Measurements from ENCODE around the gene BRWD1.

Gene BRWD1

DNA sequence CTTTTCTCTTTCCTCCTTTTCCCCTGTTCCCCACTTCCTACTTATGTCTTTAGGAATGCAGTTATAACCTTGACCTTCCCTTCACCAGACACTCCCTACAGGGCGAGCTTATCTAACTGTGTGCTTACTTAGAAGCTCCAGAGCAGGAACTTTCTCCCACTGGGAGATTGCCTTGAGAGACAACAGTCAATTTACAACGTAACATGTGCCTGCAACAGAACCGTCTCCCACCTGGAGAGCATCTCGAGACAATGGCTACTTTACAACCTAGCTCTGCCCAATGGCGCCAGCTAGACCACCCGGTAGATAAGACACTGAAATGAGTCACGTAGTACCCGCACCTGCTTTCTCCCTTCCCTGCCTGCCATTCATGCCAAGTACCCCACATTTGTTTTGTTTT, 18.7 kb upstream of the BRWD1 start:
- peak overlapping the region; percentile 45 for H3K27ac ChIP-seq (ENCODE audit: low read depth, low read length, poor library complexity, severe bottlenecking)
- TF ChIP-seq, protein P1, sequence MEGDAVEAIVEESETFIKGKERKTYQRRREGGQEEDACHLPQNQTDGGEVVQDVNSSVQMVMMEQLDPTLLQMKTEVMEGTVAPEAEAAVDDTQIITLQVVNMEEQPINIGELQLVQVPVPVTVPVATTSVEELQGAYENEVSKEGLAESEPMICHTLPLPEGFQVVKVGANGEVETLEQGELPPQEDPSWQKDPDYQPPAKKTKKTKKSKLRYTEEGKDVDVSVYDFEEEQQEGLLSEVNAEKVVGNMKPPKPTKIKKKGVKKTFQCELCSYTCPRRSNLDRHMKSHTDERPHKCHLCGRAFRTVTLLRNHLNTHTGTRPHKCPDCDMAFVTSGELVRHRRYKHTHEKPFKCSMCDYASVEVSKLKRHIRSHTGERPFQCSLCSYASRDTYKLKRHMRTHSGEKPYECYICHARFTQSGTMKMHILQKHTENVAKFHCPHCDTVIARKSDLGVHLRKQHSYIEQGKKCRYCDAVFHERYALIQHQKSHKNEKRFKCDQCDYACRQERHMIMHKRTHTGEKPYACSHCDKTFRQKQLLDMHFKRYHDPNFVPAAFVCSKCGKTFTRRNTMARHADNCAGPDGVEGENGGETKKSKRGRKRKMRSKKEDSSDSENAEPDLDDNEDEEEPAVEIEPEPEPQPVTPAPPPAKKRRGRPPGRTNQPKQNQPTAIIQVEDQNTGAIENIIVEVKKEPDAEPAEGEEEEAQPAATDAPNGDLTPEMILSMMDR (IDR thresholded peaks at IDR 0.05; ENCODE audit: low read length), result no peak
- TF ChIP-seq EZH2 (IDR thresholded peaks at IDR 0.05; ENCODE audit: borderline replicate concordance, low read length), result no peak
- H4K20me1 ChIP-seq (ENCODE audit: insufficient read depth, low read length), result no peaks in the 10 kb centered on the region
- H3K9ac ChIP-seq (ENCODE audit: low read length), result no peak overlapping the region
- no peak overlapping the region for H3K4me3 ChIP-seq (ENCODE audit: low read depth, low read length, poor library complexity, severe bottlenecking)
- no peaks in the 10 kb centered on the region for H3K9me2 ChIP-seq (ENCODE audit: low read depth, low read length)
- H3K4me2 ChIP-seq (ENCODE audit: low read length), result no peak overlapping the region; the same call in 1 of the 2 replicates
- no peaks in the 10 kb centered on the region for H3K36me3 ChIP-seq (ENCODE audit: insufficient read depth, low read length)
- no peaks in the 10 kb centered on the region for H3F3A ChIP-seq (ENCODE audit: insufficient read depth, low read length)
- no peaks in the 10 kb centered on the region for H3K27me3 ChIP-seq (ENCODE audit: insufficient read depth, low read length)
- H2AFZ ChIP-seq (ENCODE audit: low read length), result no peak overlapping the region
- peaks cover 18% of the 10 kb centered on the region for H3K4me1 ChIP-seq (ENCODE audit: insufficient read depth, low read length, severe bottlenecking)
- H3K9me3 ChIP-seq (ENCODE audit: low read length), result no peaks in the 10 kb centered on the region
- H3K79me2 ChIP-seq (ENCODE audit: insufficient read depth, low read length), result no peaks in the 10 kb centered on the region

DNA sequence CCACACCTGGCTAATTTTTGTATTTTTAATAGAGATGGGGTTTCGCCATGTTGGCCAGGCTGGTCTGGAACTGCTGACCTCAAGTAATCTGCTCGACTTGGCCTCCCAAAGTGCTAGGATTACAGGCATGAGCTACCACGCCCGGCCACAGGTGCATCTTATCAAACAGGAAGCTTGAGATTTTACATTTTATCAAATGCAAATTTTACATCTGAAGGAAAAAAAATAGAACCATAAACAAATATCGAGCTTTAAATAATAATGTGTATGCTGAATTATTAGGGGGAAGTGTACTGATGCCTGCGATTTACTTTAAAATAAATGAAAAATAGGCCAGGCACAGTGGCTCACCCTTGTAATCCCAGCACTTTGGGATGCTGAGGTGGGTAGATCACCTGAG, 16.6 kb upstream of the BRWD1 start:
- no peak overlapping the region for H3K4me3 ChIP-seq (ENCODE audit: low read depth, low read length, poor library complexity, severe bottlenecking)
- no peaks in the 10 kb centered on the region for H4K20me1 ChIP-seq (ENCODE audit: insufficient read depth, low read length)
- H3K27me3 ChIP-seq (ENCODE audit: insufficient read depth, low read length), result no peaks in the 10 kb centered on the region
- peak overlapping the region; percentile 58 for H3K27ac ChIP-seq (ENCODE audit: low read depth, low read length, poor library complexity, severe bottlenecking)
- H3K9me2 ChIP-seq (ENCODE audit: low read depth, low read length), result no peaks in the 10 kb centered on the region
- no peaks in the 10 kb centered on the region for H3K9me3 ChIP-seq (ENCODE audit: low read length)
- H2AFZ ChIP-seq (ENCODE audit: low read length), result no peak overlapping the region
- peaks cover 18% of the 10 kb centered on the region for H3K4me1 ChIP-seq (ENCODE audit: insufficient read depth, low read length, severe bottlenecking)
- H3F3A ChIP-seq (ENCODE audit: insufficient read depth, low read length), result no peaks in the 10 kb centered on the region
- H3K9ac ChIP-seq (ENCODE audit: low read length), result no peak overlapping the region
- H3K4me2 ChIP-seq (ENCODE audit: low read length), result no peak overlapping the region
- no peaks in the 10 kb centered on the region for H3K79me2 ChIP-seq (ENCODE audit: insufficient read depth, low read length)
- TF ChIP-seq, protein P1 (IDR thresholded peaks at IDR 0.05; ENCODE audit: low read length), result no peak
- no peak for TF ChIP-seq EZH2 (IDR thresholded peaks at IDR 0.05; ENCODE audit: borderline replicate concordance, low read length)
- no peaks in the 10 kb centered on the region for H3K36me3 ChIP-seq (ENCODE audit: insufficient read depth, low read length)

DNA sequence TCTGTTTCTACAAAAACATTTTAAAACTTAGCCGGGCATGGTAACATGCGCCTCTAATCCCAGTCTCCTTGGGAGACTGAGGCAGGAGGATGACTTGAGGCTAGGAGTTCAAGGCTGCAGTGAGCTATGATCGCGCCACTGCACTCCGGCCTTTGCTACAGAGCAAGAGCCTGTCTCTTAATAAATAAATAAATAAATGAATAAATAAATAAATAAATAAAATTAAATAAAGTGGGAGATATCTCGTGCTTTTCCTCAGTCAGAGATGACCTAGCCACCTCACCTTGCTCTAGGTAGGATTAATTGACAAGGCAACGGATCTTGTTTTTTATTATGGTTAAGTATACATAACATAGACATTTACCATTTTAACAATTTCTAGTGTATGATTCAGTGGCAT, 14.3 kb upstream of the BRWD1 start:
- no peak for TF ChIP-seq EZH2 (IDR thresholded peaks at IDR 0.05; ENCODE audit: borderline replicate concordance, low read length)
- TF ChIP-seq, protein P1 (IDR thresholded peaks at IDR 0.05; ENCODE audit: low read length), result no peak
- H3K9ac ChIP-seq (ENCODE audit: low read length), result no peak overlapping the region
- H3K4me1 ChIP-seq (ENCODE audit: insufficient read depth, low read length, severe bottlenecking), result peaks cover 20% of the 10 kb centered on the region
- no peaks in the 10 kb centered on the region for H3F3A ChIP-seq (ENCODE audit: insufficient read depth, low read length)
- no peaks in the 10 kb centered on the region for H4K20me1 ChIP-seq (ENCODE audit: insufficient read depth, low read length)
- H3K4me3 ChIP-seq (ENCODE audit: low read depth, low read length, poor library complexity, severe bottlenecking), result no peak overlapping the region
- no peak overlapping the region for H3K27ac ChIP-seq (ENCODE audit: low read depth, low read length, poor library complexity, severe bottlenecking)
- H3K9me3 ChIP-seq (ENCODE audit: low read length), result no peaks in the 10 kb centered on the region
- H3K79me2 ChIP-seq (ENCODE audit: insufficient read depth, low read length), result no peaks in the 10 kb centered on the region
- no peaks in the 10 kb centered on the region for H3K27me3 ChIP-seq (ENCODE audit: insufficient read depth, low read length)
- no peak overlapping the region for H2AFZ ChIP-seq (ENCODE audit: low read length)
- H3K36me3 ChIP-seq (ENCODE audit: insufficient read depth, low read length), result no peaks in the 10 kb centered on the region
- H3K9me2 ChIP-seq (ENCODE audit: low read depth, low read length), result no peaks in the 10 kb centered on the region
- H3K4me2 ChIP-seq (ENCODE audit: low read length), result no peak overlapping the region

All from OCI-LY1 (cell line).